Stimulated activated CD4-positive, alpha-beta T cell treated with anti-CD3 and anti-CD28 coated beads, Interleukin-2, amount 100 ng/mL, for 24 hours (primary cell): ENCODE results near the gene IL17RC.
"Not testable (repeated sequence)": the region's sequence is repeated elsewhere in the genome, so short reads cannot be mapped to it uniquely, and the experiment has no call there.

Source experiments
- DNase-seq, 2 donors: peaks; one replicate each; pipeline ENCODE4 v3.0.0-alpha.2; 2020

The IL17RC gene

DNA sequence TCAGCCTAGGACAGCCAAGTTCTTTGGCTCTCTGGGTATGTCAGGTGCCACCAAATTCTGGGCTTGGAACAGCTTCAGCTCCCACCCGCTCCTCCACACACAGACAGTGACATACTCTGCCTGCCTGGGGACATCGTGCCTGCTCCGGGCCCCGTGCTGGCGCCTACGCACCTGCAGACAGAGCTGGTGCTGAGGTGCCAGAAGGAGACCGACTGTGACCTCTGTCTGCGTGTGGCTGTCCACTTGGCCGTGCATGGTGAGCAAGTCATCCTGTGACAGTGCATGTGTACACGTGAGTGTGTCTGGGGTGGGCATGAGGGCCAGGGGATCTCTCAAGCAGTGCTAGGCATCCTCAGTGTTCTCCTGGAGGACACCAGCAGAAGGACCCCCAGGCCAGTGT is 922 bp downstream of the IL17RC start:
- DNase-seq, result no peak

DNA sequence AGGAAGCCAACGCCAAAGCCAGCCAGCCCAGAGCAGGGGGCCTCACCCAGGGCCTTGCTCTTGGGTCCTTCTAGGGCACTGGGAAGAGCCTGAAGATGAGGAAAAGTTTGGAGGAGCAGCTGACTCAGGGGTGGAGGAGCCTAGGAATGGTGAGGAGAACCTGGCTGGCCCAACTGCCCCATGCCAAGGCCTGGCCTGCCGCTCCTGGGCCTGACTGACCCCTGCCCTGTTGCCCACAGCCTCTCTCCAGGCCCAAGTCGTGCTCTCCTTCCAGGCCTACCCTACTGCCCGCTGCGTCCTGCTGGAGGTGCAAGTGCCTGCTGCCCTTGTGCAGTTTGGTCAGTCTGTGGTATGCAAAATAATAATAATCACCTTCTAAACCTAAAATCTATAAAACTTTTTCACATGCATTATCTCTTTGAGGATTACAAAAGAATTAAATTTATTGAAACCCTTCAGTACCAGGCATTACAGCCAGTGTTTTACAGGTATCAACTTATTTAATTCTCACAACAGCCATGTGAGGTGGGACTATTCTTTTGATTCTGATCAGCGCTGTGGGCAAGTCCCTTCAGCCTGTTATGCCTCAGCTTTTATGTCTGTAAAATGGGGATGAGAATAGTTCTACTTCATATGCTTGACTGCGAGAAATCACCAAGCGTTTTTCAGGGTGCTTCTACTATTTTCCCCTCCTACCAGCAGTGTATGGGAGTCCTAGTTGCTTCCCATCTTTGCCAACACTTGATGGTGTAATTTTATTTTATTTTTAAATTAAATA is 1.6 kb downstream of the IL17RC start:
- DNase-seq, result no peak

DNA sequence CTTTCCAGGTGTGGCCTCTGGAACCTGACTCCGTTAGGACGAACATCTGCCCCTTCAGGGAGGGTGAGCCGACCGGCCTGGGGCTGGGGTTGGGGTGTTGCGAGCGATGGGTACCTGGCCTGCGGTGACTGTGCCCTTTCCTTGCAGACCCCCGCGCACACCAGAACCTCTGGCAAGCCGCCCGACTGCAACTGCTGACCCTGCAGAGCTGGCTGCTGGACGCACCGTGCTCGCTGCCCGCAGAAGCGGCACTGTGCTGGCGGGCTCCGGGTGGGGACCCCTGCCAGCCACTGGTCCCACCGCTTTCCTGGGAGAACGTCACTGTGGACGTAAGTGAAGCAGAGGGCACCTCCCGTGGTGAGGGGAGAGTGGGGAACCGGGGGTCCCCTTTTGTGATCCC is 11.3 kb downstream of the IL17RC start:
- no peak for DNase-seq

GRCh38 chr3:9930804-9931418 is 14.0 kb downstream of the IL17RC start:
- no peak for DNase-seq

DNA sequence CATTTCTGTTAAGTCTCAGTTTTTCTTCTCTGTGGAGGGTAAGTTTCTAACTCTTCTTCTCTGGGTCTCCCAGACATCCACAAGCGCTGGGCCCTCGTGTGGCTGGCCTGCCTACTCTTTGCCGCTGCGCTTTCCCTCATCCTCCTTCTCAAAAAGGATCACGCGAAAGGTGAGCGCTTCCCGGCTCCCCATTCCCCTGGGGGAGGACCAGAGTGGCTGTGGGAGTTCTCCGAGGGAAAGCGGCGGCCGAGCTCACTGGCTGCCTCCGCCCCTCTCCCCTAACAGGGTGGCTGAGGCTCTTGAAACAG is 15.6 kb downstream of the IL17RC start:
- DNase-seq, result no peak

DNA sequence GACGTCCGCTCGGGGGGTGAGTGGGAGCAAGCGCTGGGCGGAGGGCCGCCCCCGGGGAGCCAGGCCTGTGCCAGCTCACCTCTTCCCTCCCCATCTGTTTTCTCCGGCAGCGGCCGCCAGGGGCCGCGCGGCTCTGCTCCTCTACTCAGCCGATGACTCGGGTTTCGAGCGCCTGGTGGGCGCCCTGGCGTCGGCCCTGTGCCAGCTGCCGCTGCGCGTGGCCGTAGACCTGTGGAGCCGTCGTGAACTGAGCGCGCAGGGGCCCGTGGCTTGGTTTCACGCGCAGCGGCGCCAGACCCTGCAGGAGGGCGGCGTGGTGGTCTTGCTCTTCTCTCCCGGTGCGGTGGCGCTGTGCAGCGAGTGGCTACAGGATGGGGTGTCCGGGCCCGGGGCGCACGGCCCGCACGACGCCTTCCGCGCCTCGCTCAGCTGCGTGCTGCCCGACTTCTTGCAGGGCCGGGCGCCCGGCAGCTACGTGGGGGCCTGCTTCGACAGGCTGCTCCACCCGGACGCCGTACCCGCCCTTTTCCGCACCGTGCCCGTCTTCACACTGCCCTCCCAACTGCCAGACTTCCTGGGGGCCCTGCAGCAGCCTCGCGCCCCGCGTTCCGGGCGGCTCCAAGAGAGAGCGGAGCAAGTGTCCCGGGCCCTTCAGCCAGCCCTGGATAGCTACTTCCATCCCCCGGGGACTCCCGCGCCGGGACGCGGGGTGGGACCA is 16.1 kb downstream of the IL17RC start:
- DNase-seq, result peak; percentile 91

- DNase-seq, result peak; percentile 96 to 97
Observed at GRCh38 chr3:9933561-9934234, 16.8 kb downstream of the IL17RC start, which contains the start of gene CRELD1. CRELD1 (plus strand) TSS chr3:9933834; CDS start chr3:9934439, 605 bp downstream.

DNA sequence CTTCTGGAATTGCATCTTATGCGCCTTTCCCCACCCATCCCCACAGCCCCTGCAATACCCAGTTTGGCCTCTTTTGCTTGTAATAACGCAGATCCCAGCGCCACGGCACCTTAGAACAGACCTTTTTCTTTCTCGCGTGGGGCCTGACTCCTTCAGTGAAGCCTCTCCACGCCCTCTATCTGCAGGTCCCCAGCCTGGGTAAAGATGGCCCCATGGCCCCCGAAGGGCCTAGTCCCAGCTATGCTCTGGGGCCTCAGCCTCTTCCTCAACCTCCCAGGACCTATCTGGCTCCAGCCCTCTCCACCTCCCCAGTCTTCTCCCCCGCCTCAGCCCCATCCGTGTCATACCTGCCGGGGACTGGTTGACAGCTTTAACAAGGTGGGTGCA is 17.3 kb downstream of the IL17RC start:
- DNase-seq, result peak in 1 of 2 donors; percentile 38

DNA sequence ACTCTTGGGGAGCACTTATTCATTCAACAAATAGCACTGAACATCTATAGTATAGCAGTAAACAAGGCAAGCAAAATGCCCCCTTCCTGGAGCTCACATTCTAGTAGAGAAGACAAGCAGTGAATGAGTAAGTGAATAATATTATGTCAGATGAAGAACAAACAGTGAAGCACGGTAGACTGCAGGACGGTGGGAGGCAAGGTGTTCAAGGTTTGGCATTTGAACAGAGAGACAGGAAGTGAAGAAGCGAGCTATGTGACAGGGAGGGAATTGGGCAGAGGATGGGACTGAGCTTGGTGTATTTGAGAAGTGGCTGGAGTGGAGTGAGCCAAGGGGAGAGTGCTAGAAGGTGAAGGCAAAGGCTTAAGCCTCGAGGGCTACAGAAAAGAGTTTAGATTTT is 18.1 kb downstream of the IL17RC start:
- DNase-seq, result no peak

GRCh38 chr3:9935966-9936510 is 19.1 kb downstream of the IL17RC start:
- no peak for DNase-seq

- no peak for DNase-seq
Observed at GRCh38 chr3:9937486-9938238, 20.8 kb downstream of the IL17RC start.

GRCh38 chr3:9938966-9939365 is 22.1 kb downstream of the IL17RC start:
- no peak for DNase-seq

GRCh38 chr3:9939906-9940305 is 23.0 kb downstream of the IL17RC start:
- not testable (repeated sequence) for DNase-seq

GRCh38 chr3:9940746-9941145 is 23.8 kb downstream of the IL17RC start:
- no peak for DNase-seq

GRCh38 chr3:9942164-9942563 is 25.3 kb downstream of the IL17RC start:
- DNase-seq, result no peak

DNA sequence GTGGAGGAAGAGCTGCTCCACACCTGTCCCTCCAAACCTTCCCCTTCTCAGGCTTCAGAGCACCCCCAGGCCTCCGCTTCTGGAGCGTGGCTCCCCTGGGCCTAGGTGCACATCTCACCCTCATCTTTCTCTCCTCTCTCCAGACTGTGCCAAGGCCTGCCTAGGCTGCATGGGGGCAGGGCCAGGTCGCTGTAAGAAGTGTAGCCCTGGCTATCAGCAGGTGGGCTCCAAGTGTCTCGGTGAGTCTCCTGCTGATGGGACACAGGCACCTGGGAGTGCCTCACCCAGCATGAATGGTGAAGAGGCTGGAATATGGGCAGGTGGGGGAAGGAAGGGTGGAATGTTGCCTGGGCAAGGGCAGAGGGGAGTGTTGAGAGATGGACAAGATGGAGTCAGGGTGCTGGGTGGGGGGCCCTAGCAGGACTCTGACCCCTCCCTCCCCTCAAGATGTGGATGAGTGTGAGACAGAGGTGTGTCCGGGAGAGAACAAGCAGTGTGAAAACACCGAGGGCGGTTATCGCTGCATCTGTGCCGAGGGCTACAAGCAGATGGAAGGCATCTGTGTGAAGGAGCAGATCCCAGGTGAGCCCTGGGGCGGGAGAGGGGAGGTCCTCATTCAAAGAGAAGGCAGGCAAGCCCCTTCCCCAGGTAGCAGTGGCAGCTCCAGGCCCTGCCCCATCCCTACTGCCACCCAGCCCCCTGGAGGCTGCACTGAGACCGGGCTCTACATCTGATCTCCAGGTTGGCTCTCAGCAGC is 26.2 kb downstream of the IL17RC start:
- no peak for DNase-seq

DNA sequence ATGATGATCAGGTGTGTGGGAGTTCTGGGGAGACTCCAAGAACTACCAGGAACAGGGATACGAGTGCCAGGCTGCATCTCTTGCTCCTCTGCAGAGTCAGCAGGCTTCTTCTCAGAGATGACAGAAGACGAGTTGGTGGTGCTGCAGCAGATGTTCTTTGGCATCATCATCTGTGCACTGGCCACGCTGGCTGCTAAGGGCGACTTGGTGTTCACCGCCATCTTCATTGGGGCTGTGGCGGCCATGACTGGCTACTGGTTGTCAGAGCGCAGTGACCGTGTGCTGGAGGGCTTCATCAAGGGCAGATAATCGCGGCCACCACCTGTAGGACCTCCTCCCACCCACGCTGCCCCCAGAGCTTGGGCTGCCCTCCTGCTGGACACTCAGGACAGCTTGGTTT is 27.4 kb downstream of the IL17RC start:
- DNase-seq, result no peak

DNA sequence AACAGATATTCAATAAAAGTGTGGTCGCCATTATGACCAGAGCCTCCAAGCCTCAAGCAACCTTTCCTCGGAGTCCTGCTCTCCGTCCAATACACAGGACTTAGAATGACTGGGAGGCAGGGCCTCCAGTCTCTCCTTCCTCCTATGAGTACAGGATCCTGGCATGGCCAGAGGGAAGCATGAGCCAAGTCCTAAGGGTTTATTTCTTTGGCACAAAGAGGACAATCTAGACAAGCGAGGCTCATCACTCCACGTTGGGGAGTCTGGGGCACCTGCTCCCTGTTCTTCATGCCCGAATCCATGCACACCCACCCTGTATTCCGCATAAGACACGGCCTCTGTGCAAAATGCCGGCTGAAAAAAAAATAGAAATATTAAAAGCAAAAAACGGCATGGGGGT is 28.5 kb downstream of the IL17RC start:
- DNase-seq, result no peak

GRCh38 chr3:9946112-9947024 is 29.5 kb downstream of the IL17RC start:
- peak; percentile 79 to 80 for DNase-seq
